ENCODE data around the gene OTOG. TPM values are rescaled to one million over a fixed set of nuclear protein-coding genes. Genes with fewer than 3 reads are reported as not detected.

The OTOG gene
- total RNA-seq, 1 donor from 2014 or later: not detected

GRCh38 chr11:17532784-17533183, 14.3 kb upstream of the OTOG start:
- Mint-ChIP-seq H3K4me1 (no peaks in the 10 kb centered on the region), H3K27ac (no peak overlapping the region), H3K4me3 (no peak overlapping the region), H3K27me3 (no peaks in the 10 kb centered on the region), H3K36me3 (ENCODE audit: low read depth) (no peaks in the 10 kb centered on the region), H3K9me3 (no peaks in the 10 kb centered on the region)
- ChIA-PET POLR2A (no interaction called here), CTCF (no interaction called here)
- ATAC-seq (ENCODE audit: low read depth): no peak
- intact Hi-C loops (cut with micrococcal nuclease): no loop called here
- TF ChIP-seq, protein P1, sequence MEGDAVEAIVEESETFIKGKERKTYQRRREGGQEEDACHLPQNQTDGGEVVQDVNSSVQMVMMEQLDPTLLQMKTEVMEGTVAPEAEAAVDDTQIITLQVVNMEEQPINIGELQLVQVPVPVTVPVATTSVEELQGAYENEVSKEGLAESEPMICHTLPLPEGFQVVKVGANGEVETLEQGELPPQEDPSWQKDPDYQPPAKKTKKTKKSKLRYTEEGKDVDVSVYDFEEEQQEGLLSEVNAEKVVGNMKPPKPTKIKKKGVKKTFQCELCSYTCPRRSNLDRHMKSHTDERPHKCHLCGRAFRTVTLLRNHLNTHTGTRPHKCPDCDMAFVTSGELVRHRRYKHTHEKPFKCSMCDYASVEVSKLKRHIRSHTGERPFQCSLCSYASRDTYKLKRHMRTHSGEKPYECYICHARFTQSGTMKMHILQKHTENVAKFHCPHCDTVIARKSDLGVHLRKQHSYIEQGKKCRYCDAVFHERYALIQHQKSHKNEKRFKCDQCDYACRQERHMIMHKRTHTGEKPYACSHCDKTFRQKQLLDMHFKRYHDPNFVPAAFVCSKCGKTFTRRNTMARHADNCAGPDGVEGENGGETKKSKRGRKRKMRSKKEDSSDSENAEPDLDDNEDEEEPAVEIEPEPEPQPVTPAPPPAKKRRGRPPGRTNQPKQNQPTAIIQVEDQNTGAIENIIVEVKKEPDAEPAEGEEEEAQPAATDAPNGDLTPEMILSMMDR (IDR thresholded peaks at IDR 0.05): no peak
- no peak for DNase-seq

GRCh38 chr11:17533341-17533740, 13.7 kb upstream of the OTOG start:
- Mint-ChIP-seq H3K36me3 (ENCODE audit: low read depth) (no peaks in the 10 kb centered on the region), H3K27ac (no peak overlapping the region), H3K4me3 (no peak overlapping the region), H3K4me1 (no peaks in the 10 kb centered on the region), H3K9me3 (no peaks in the 10 kb centered on the region), H3K27me3 (no peaks in the 10 kb centered on the region)
- ChIA-PET POLR2A (no interaction called here), CTCF (no interaction called here)
- DNase-seq: no peak
- intact Hi-C loops (cut with micrococcal nuclease): no loop called here
- TF ChIP-seq, protein P1 (IDR thresholded peaks at IDR 0.05): no peak
- no peak for ATAC-seq (ENCODE audit: low read depth)

- Mint-ChIP-seq H3K9me3 (no peaks in the 10 kb centered on the region), H3K4me3 (no peak overlapping the region), H3K27me3 (no peaks in the 10 kb centered on the region), H3K36me3 (ENCODE audit: low read depth) (no peaks in the 10 kb centered on the region), H3K27ac (no peak overlapping the region), H3K4me1 (no peaks in the 10 kb centered on the region)
- ChIA-PET CTCF (no interaction called here), POLR2A (no interaction called here)
- DNase-seq (no peak), ATAC-seq (ENCODE audit: low read depth) (no peak)
- TF ChIP-seq, protein P1 (IDR thresholded peaks at IDR 0.05): no peak
- intact Hi-C loops (cut with micrococcal nuclease): no loop called here
These were observed 13.2 kb upstream of the OTOG start for GRCh38 chr11:17533778-17534415.

- H3K27me3 Mint-ChIP-seq: peaks cover 4% of the 10 kb centered on the region
- ChIA-PET POLR2A (no interaction called here), CTCF (no interaction called here)
- H3K4me1 Mint-ChIP-seq: no peaks in the 10 kb centered on the region
- no peaks in the 10 kb centered on the region for H3K36me3 Mint-ChIP-seq (ENCODE audit: low read depth)
- ATAC-seq (ENCODE audit: low read depth): no peak
- DNase-seq: no peak
- H3K27ac Mint-ChIP-seq: no peak overlapping the region
- no peaks in the 10 kb centered on the region for H3K9me3 Mint-ChIP-seq
- intact Hi-C loops (cut with micrococcal nuclease): no loop called here
- H3K4me3 Mint-ChIP-seq: no peak overlapping the region
- TF ChIP-seq, protein P1 (IDR thresholded peaks at IDR 0.05): no peak
These were observed 11.6 kb upstream of the OTOG start for GRCh38 chr11:17535488-17535887.

- intact Hi-C loops (cut with micrococcal nuclease): no loop called here
- no peak for ATAC-seq (ENCODE audit: low read depth)
- no peaks in the 10 kb centered on the region for H3K4me1 Mint-ChIP-seq
- H3K27ac Mint-ChIP-seq: no peak overlapping the region
- H3K36me3 Mint-ChIP-seq (ENCODE audit: low read depth): no peaks in the 10 kb centered on the region
- H3K27me3 Mint-ChIP-seq: peaks cover 8% of the 10 kb centered on the region
- no peak for DNase-seq
- no peak overlapping the region for H3K4me3 Mint-ChIP-seq
- ChIA-PET POLR2A (no interaction called here), CTCF (no interaction called here)
- TF ChIP-seq, protein P1 (IDR thresholded peaks at IDR 0.05): no peak
- H3K9me3 Mint-ChIP-seq: no peaks in the 10 kb centered on the region
These were observed 9.8 kb upstream of the OTOG start for GRCh38 chr11:17537261-17537660.

Measured in activated B cell treated with CpG ODN at 0.5 μM for 24 hours (primary cell).